ENCODE data around the gene USP12.

- no peak for TF ChIP-seq POLR2AphosphoS5 (IDR thresholded peaks at IDR 0.05; ENCODE audit: low read depth, low read length)
- TF ChIP-seq POLR2A (IDR thresholded peaks at IDR 0.05; ENCODE audit: low read depth, low read length), result no peak
Observed at GRCh38 chr13:27161423-27161822, 10.2 kb downstream of the USP12 start.
